Cardiac muscle cell (in vitro differentiated cells and primary cell): ENCODE data around the gene MED9. TPM values are rescaled to one million over a fixed set of nuclear protein-coding genes. Genes with fewer than 3 reads are reported as not detected.

Experiments used
- DNase-seq, 2 donors: peaks; one replicate each; pipeline versions ENCODE4 v3.0.0 to v3.0.0-alpha.2; 2010 to 2017; ENCODE audit warnings: low read depth in 1 of 2, low spot score in 1 of 2
- H3K27ac ChIP-seq: fragments of 200-600 bp; sonication (generic); 2 replicates; pipeline ENCODE4 v1.5.1; 2016
- H3K27me3 ChIP-seq: fragments of 200-600 bp; sonication (generic); 2 replicates; pipeline ENCODE4 v1.6.0; 2016; ENCODE audit warnings: control low read depth
- H3K36me3 ChIP-seq: fragments of 200-600 bp; sonication (generic); 2 replicates; pipeline ENCODE4 v1.5.1; 2016; ENCODE audit warnings: control low read depth
- H3K4me1 ChIP-seq: fragments of 200-600 bp; sonication (generic); 2 replicates; pipeline ENCODE4 v1.8.1; 2017; ENCODE audit warnings: low read depth, mild to moderate bottlenecking, mixed run types
- H3K4me3 ChIP-seq: fragments of 200-600 bp; sonication (generic); 2 replicates; pipeline ENCODE4 v1.5.1; 2016; ENCODE audit warnings: mild to moderate bottlenecking
- H3K9me3 ChIP-seq: fragments of 200-600 bp; sonication (generic); 2 replicates; pipeline ENCODE4 v1.5.1; 2017; ENCODE audit warnings: low read depth, mild to moderate bottlenecking, control low read depth
- CTCF ChIP-seq: IDR thresholded peaks from 2 replicates; pipeline ENCODE4 v1.5.1; 2012; ENCODE audit warnings: low read depth, mild to moderate bottlenecking, low read length
- polyA plus RNA-seq: library from polyadenylated mRNA; unstranded; fragments of >200 nt; fragmentation: Nextera tagmentation; extraction: Ambion mirVana; gene quantifications from 2 replicates; pipeline ENCODE4 v1.2.1, GENCODE V29; 2016
- total RNA-seq: library from RNA; depleted of rRNA; stranded (reverse); fragments of >200 nt; gene quantifications from 2 replicates; pipeline ENCODE4 v1.2.3, GENCODE V29; 2016

Gene MED9
- total and polyA plus RNA-seq, 2 experiments from 2014 or later: 27.9 to 38.2 TPM

- peak overlapping the region; percentile 89 for H3K27ac ChIP-seq
- peaks cover 40% of the 10 kb centered on the region for H3K4me1 ChIP-seq
- no peak overlapping the region for H3K4me3 ChIP-seq
- no peak for TF ChIP-seq CTCF
- peak in 1 of 2 donors; percentile 88 for DNase-seq
- no peaks in the 10 kb centered on the region for H3K9me3 ChIP-seq
- no peaks in the 10 kb centered on the region for H3K27me3 ChIP-seq
- H3K36me3 ChIP-seq: no peaks in the 10 kb centered on the region
Observed at GRCh38 chr17:17506893-17507464, 30.2 kb downstream of the MED9 start.

GRCh38 chr17:17507465-17508011, 30.7 kb downstream of the MED9 start:
- TF ChIP-seq CTCF: no peak
- H3K27ac ChIP-seq: peak overlapping the region; percentile 89
- peaks cover 40% of the 10 kb centered on the region for H3K4me1 ChIP-seq

GRCh38 chr17:17508019-17508535, 31.3 kb downstream of the MED9 start:
- Histone ChIP-seq H3K9me3 (no peaks in the 10 kb centered on the region), H3K27ac (peak overlapping the region; percentile 89), H3K36me3 (no peaks in the 10 kb centered on the region), H3K27me3 (no peaks in the 10 kb centered on the region), H3K4me1 (peaks cover 40% of the 10 kb centered on the region), H3K4me3 (no peak overlapping the region)
- DNase-seq: no peak
- TF ChIP-seq CTCF: no peak

More at GRCh38 chr17:17507465-17508011, 30.7 kb downstream of the MED9 start:
- Histone ChIP-seq H3K4me3 (no peak overlapping the region), H3K27me3 (no peaks in the 10 kb centered on the region), H3K9me3 (no peaks in the 10 kb centered on the region), H3K36me3 (no peaks in the 10 kb centered on the region)
- no peak for DNase-seq

- no peak for TF ChIP-seq CTCF
Observed at GRCh38 chr17:17508646-17509591, 32.1 kb downstream of the MED9 start.

GRCh38 chr17:17509601-17510425, 33.0 kb downstream of the MED9 start:
- DNase-seq: no peak
- peaks cover 27% of the 10 kb centered on the region for H3K4me1 ChIP-seq
- H3K9me3 ChIP-seq: no peaks in the 10 kb centered on the region
- H3K36me3 ChIP-seq: no peaks in the 10 kb centered on the region
- no peak for TF ChIP-seq CTCF
- no peaks in the 10 kb centered on the region for H3K27me3 ChIP-seq
- no peak overlapping the region for H3K4me3 ChIP-seq
- H3K27ac ChIP-seq: no peak overlapping the region

More at GRCh38 chr17:17508646-17509591, 32.1 kb downstream of the MED9 start:
- Histone ChIP-seq H3K9me3 (no peaks in the 10 kb centered on the region), H3K4me3 (no peak overlapping the region), H3K27ac (no peak overlapping the region), H3K4me1 (peaks cover 33% of the 10 kb centered on the region), H3K27me3 (no peaks in the 10 kb centered on the region), H3K36me3 (no peaks in the 10 kb centered on the region)
- no peak for DNase-seq
